ENCODE data around the gene RGS13.

The RGS13 gene

GRCh38 chr1:192620071-192620635, 15.8 kb upstream of the RGS13 start:
- in situ Hi-C loops (cut with MboI; ENCODE audit: low sequenced_read_pairs) = no loop called here

GRCh38 chr1:192626366-192627179, 9.4 kb upstream of the RGS13 start:
- in situ Hi-C loops (cut with MboI; ENCODE audit: low sequenced_read_pairs) = no loop called here

GRCh38 chr1:192627901-192628300, 8.0 kb upstream of the RGS13 start:
- in situ Hi-C loops (cut with MboI; ENCODE audit: low sequenced_read_pairs) = no loop called here

- in situ Hi-C loops (cut with MboI; ENCODE audit: low sequenced_read_pairs) = no loop called here
Observed at GRCh38 chr1:192628396-192629057, 7.4 kb upstream of the RGS13 start.

- in situ Hi-C loops (cut with MboI; ENCODE audit: low sequenced_read_pairs) = no loop called here
Observed at GRCh38 chr1:192629612-192630011, 6.3 kb upstream of the RGS13 start.

- in situ Hi-C loops (cut with MboI; ENCODE audit: low sequenced_read_pairs) = no loop called here
Observed at GRCh38 chr1:192630521-192631287, 5.2 kb upstream of the RGS13 start.

GRCh38 chr1:192631749-192632148, 4.2 kb upstream of the RGS13 start:
- in situ Hi-C loops (cut with MboI; ENCODE audit: low sequenced_read_pairs) = no loop called here

GRCh38 chr1:192632188-192632587, 3.8 kb upstream of the RGS13 start:
- in situ Hi-C loops (cut with MboI; ENCODE audit: low sequenced_read_pairs) = no loop called here

GRCh38 chr1:192632641-192633532, 3.1 kb upstream of the RGS13 start:
- in situ Hi-C loops (cut with MboI; ENCODE audit: low sequenced_read_pairs) = no loop called here

- in situ Hi-C loops (cut with MboI; ENCODE audit: low sequenced_read_pairs) = no loop called here
Observed at GRCh38 chr1:192633533-192634253, 2.3 kb upstream of the RGS13 start.

GRCh38 chr1:192635041-192635440, 906 bp upstream of the RGS13 start:
- in situ Hi-C loops (cut with MboI; ENCODE audit: low sequenced_read_pairs) = no loop called here

- in situ Hi-C loops (cut with MboI; ENCODE audit: low sequenced_read_pairs) = no loop called here
Observed at GRCh38 chr1:192639607-192640368, 3.8 kb downstream of the RGS13 start.

GRCh38 chr1:192652159-192652558, 16.2 kb downstream of the RGS13 start:
- in situ Hi-C loops (cut with MboI; ENCODE audit: low sequenced_read_pairs) = no loop called here

GRCh38 chr1:192654120-192654519, 18.2 kb downstream of the RGS13 start:
- in situ Hi-C loops (cut with MboI; ENCODE audit: low sequenced_read_pairs) = no loop called here

GRCh38 chr1:192654591-192655251, 18.8 kb downstream of the RGS13 start:
- in situ Hi-C loops (cut with MboI; ENCODE audit: low sequenced_read_pairs) = no loop called here

GRCh38 chr1:192657760-192658159, 21.8 kb downstream of the RGS13 start:
- in situ Hi-C loops (cut with MboI; ENCODE audit: low sequenced_read_pairs) = no loop called here

- in situ Hi-C loops (cut with MboI; ENCODE audit: low sequenced_read_pairs) = no loop called here
Observed at GRCh38 chr1:192658255-192658654, 22.3 kb downstream of the RGS13 start.

GRCh38 chr1:192660613-192661012, 24.7 kb downstream of the RGS13 start:
- in situ Hi-C loops (cut with MboI; ENCODE audit: low sequenced_read_pairs) = no loop called here
